Fibroblast of upper back skin (primary cell): ENCODE results near the gene ACOT4.
"Not testable (repeated sequence)": the region's sequence is repeated elsewhere in the genome, so short reads cannot be mapped to it uniquely, and the experiment has no call there.

ENCODE experiments used
- DNase-seq: peaks from one replicate; pipeline ENCODE4 v3.0.0-alpha.2; 2013

The ACOT4 gene

GRCh38 chr14:73634011-73634833, 42.5 kb downstream of the ACOT4 start:
- DNase-seq = no peak

- not testable (repeated sequence) for DNase-seq
Observed at GRCh38 chr14:73636355-73636754, 44.7 kb downstream of the ACOT4 start.

GRCh38 chr14:73637830-73638229, 46.2 kb downstream of the ACOT4 start:
- no peak for DNase-seq

- DNase-seq = no peak
Observed at GRCh38 chr14:73640796-73641365, 49.2 kb downstream of the ACOT4 start.

- DNase-seq = peak; percentile 90
Observed at GRCh38 chr14:73644531-73645247, 53.0 kb downstream of the ACOT4 start, which contains the start of gene DNAL1. TSS of gene DNAL1 (plus strand) at chr14:73644986. CDS start at chr14:73645040, 54 bp downstream.

GRCh38 chr14:73645248-73645610, 53.6 kb downstream of the ACOT4 start:
- no peak for DNase-seq
